Measurements from ENCODE around the gene EYS.

GRCh38 chr6:63807056-63807455 lies 1900.0 kb downstream of the EYS start:
- TF ChIP-seq, protein P1, sequence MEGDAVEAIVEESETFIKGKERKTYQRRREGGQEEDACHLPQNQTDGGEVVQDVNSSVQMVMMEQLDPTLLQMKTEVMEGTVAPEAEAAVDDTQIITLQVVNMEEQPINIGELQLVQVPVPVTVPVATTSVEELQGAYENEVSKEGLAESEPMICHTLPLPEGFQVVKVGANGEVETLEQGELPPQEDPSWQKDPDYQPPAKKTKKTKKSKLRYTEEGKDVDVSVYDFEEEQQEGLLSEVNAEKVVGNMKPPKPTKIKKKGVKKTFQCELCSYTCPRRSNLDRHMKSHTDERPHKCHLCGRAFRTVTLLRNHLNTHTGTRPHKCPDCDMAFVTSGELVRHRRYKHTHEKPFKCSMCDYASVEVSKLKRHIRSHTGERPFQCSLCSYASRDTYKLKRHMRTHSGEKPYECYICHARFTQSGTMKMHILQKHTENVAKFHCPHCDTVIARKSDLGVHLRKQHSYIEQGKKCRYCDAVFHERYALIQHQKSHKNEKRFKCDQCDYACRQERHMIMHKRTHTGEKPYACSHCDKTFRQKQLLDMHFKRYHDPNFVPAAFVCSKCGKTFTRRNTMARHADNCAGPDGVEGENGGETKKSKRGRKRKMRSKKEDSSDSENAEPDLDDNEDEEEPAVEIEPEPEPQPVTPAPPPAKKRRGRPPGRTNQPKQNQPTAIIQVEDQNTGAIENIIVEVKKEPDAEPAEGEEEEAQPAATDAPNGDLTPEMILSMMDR (IDR thresholded peaks at IDR 0.05): no peak
- TF ChIP-seq, protein P2, sequence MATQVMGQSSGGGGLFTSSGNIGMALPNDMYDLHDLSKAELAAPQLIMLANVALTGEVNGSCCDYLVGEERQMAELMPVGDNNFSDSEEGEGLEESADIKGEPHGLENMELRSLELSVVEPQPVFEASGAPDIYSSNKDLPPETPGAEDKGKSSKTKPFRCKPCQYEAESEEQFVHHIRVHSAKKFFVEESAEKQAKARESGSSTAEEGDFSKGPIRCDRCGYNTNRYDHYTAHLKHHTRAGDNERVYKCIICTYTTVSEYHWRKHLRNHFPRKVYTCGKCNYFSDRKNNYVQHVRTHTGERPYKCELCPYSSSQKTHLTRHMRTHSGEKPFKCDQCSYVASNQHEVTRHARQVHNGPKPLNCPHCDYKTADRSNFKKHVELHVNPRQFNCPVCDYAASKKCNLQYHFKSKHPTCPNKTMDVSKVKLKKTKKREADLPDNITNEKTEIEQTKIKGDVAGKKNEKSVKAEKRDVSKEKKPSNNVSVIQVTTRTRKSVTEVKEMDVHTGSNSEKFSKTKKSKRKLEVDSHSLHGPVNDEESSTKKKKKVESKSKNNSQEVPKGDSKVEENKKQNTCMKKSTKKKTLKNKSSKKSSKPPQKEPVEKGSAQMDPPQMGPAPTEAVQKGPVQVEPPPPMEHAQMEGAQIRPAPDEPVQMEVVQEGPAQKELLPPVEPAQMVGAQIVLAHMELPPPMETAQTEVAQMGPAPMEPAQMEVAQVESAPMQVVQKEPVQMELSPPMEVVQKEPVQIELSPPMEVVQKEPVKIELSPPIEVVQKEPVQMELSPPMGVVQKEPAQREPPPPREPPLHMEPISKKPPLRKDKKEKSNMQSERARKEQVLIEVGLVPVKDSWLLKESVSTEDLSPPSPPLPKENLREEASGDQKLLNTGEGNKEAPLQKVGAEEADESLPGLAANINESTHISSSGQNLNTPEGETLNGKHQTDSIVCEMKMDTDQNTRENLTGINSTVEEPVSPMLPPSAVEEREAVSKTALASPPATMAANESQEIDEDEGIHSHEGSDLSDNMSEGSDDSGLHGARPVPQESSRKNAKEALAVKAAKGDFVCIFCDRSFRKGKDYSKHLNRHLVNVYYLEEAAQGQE (IDR thresholded peaks at IDR 0.05): no peak
- TF ChIP-seq, protein P3, sequence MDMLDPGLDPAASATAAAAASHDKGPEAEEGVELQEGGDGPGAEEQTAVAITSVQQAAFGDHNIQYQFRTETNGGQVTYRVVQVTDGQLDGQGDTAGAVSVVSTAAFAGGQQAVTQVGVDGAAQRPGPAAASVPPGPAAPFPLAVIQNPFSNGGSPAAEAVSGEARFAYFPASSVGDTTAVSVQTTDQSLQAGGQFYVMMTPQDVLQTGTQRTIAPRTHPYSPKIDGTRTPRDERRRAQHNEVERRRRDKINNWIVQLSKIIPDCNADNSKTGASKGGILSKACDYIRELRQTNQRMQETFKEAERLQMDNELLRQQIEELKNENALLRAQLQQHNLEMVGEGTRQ (IDR thresholded peaks at IDR 0.05): no peak

Data from A549 (cell line).